CD4-positive, alpha-beta T cell treated with Interleukin-4 for 4 hours (primary cell): ENCODE data around the gene IL13RA1.
"Not testable (repeated sequence)": the region's sequence is repeated elsewhere in the genome, so short reads cannot be mapped to it uniquely, and the experiment has no call there.

Source experiments
- DNase-seq: peaks from one replicate; pipeline ENCODE4 v3.0.0-alpha.2; 2020

IL13RA1 gene

DNA sequence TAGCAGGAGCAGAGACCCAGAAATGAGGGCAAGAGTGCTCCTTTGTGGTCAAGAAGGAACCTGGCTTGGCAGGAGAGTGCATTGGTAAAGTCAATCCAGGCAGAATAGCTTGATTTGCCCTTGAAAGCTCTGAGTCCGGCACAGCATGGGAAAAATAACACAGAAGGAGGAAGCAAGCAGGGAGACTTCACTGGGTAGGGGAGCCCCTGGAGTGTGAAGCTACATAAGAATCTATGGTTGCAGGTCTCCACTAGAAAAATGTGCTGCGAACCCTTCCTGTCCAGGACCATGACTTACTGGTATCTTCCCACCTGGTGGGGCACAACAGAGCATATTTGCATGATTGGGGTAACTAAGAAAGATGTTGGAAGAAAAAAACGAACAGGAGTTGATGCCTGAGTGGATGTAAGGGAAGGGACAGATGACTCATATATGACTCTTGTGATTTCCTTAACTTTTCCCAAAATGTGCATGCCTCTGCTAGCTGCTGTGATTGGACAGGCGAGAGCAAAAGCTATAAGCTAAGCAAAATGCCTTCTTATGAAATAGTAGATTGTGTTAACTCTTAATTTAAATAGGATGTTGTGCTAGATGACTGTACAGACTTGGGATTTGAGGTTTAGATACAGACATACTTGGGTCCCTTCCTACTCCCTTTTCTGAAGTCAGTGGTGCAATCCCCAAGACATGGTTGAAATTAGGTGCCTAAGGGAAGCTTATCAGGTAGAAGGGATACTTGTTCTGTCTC lies 3.3 kb downstream of the IL13RA1 start:
- DNase-seq = no peak

DNA sequence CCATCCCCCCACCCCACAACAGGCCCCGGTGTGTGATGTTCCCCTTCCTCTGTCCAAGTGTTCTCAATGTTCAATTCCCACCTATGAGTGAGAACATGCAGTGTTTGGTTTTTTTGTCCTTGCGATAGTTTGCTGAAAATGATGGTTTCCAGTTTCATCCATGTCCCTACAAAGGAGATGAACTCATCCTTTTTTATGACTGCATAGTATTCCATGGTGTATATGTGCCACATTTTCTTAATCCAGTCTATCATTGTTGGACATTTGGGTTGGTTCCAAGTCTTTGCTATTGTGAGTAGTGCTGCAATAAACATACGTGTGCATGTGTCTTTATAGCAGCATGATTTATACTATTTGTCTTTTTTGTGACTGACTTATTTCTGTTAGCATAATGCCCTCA lies 5.1 kb downstream of the IL13RA1 start:
- DNase-seq = not testable (repeated sequence)

DNA sequence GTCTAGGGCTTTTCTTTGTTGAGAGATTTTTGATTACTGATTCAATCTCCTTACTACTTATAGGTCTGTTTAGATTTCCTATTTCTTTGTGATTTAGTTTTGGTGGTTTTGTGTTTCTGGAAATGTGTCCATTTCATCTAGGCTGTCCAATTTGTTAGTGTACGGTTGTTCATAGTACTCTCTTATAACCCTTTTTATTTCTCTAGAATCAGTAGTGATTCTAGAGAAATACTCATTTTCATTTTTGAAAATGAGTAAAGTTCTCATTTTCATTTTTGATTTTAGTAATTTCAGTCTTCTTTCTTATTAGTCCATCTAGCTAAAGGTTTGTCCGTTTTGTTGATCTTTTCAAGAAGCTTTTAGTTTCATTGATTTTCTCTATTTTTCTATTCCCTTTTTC lies 7.5 kb downstream of the IL13RA1 start:
- no peak for DNase-seq

DNA sequence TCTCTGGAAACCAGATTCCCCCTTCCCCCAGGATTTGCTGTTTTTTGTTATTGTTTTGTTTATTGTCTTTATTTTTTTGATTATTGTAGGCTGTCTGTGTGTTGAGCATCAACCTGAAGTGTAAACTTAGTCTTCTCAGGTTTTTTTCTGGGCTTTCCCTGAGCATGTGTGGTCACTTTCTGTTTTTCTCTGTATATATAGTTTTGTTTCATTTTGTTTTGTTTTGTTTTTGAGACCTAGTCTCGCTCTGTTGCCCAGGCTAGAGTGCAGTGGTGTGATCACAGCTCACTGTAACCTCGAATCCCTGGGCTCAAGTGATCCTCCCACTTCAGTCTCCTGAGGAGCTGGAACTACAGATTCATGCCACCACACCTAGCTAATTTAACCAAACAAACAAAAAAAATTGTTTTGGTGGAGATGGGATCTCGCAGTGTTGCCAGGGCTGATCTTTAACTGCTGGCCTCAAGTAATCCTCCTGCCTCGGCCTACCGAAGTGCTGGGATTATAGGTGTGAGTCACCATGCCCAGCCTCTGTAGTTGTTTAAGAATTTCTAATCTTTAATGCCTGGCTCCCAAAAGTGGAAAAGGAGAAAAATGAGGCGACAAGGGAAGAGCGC lies 9.1 kb downstream of the IL13RA1 start:
- no peak for DNase-seq

DNA sequence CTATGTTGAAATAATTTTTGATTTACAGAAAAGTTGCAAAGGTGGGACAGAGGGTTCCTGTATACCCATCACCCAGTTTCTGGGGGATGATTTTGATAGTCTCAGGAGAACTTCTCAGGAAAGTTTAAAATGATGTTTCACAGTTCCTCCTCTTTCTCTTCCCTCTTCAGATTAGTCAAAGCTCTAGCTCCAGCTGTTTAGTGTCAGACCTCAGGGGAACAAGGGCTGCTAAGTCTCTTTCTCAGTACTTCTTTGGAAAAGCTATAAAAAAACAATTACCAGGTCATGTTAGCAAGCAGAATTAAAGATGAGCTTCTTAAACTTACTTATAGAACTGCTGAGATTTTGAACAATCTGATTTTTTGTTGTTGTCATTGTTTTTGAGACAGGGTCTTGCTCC lies 12.2 kb downstream of the IL13RA1 start:
- DNase-seq = no peak

DNA sequence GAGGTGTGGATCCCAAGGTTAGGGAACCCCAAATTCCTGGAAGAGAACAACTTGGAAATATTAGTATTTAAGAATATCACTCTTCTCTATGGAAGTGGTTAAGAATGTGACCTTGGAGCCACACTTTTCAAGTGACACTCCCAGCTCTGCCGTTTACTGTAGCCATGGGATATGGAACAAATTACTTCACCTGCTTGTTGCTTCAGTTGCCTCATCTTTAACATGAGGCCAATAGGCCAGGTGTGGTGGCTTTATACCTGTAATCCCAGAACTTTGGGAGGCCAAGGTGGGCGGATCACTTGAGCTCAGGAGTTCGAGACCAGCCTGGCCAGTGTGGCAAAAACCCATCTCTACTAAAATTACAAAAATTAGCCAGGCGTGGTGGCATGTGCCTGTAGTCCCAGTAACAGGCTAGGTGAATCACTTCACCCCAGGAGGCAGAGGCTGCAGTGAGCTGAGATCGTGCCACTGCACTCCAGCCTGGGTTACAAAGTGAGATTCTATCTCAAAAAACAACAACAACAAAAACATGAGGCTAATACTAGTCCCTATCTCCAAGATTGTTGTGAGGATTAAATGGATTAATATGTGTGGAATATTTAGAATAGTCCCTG lies 13.0 kb downstream of the IL13RA1 start:
- no peak for DNase-seq

DNA sequence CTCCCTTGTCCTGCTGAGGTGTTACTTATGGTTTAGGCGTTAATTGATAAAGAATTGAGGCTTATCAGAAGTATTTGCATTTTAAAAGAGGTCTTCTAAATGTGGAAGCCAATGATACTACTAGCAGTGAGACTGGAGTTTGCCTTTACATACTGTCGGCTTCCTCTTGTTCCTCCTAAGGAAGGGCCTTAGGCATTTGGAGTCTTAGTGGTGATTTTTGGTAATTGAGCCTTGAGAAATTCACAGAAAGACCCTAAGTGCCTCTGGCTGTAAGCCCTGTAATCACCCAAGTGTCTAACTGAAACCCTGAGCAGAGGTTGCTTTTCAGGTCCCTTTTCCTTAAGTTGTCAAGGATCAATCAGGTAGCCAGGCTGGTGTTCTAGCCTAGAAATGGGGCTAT lies 14.8 kb downstream of the IL13RA1 start:
- DNase-seq = no peak

DNA sequence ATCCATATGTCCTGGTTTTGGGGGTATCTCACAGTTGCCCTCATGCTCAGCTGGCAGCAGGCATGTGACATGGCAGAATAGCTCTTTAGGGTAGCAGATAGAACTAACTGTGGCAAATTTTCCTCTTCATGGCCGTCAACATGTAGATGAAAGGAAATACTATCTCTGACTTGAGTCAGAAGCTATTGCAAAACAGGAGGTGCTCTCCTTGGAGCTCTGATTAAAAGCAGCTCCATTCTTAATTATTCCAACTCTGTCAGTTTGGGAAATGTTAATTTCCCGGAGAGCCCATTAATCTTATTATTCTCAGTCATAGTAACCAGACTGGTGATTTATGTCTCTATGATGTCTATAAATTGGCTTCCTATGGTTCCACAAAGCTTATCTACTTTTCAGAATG lies 18.2 kb downstream of the IL13RA1 start:
- DNase-seq = no peak

DNA sequence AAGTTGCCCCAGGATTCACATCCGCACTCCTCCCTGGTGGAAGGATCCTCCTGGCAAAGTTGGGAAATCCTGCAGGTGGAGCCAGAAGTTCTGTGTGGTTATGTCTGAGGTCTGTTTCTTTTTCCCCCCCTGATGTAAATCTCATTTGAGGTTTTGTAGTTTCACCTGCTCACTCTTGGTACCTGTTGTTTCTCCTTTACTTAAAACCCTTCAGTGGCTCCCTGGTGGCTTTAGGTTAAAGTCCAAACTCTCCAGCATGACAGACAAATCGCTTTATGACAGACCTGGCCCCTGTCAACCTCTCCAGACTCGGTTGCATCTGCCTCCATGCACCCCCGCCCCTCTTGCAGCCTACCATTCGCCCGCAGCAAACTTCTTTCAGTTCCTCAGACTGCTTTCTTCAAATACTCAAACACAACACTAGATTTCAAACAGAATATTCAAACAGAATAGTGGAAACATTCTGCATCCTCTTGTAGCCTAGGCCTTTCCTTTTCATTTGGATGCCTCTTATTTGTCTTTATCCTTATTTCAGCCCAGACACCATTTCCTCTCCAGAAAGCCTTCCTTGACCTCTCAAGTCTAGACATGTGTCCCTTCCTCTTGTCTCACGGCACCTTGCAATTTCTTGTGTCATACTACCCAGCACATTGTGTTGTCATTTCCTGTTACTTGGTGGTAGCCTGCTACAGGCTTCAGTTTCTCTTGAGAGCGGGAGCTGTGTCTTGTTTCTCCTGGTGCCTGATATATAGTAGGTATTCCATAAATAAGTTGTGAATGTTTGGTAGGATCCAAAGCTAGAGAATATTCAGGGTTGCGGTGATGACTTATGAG lies 24.8 kb downstream of the IL13RA1 start:
- no peak for DNase-seq

DNA sequence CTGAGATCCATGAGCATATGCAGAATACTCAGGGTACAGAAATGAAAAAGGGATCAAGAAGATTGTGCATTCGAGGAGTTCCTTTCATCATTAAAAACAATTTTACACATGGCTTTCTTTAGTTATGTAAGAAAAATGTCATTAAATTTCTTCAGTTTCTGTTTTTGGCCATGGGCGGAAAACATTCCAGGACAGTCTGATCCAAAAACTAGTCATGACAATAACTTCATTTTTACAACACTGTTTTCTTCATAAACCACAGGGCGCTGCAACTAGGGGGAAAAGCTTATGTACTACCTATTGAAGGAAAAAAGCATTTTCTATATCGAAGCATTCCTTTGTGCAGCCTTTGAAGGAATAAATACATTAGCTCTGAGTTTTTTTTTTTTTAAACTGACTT lies 28.2 kb downstream of the IL13RA1 start:
- no peak for DNase-seq

DNA sequence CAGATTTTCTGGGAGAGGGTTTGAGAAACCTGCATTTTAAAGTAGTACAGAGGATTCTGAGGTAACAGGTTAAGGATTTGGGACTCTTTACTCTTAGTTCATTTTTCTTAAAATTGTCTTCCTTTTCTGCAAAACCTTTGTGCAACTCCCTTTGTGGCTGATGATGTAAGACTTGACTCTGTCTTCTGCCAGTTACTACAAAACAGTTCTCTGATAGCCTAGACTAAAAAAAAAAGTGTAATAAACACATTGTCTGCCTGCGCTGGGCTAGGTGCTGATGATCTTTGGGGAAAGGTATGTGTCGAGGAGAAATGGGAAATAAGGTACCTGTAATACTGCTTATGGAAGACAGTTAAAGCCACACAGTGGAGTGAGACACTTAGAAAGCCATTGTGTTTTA lies 28.7 kb downstream of the IL13RA1 start:
- no peak for DNase-seq

DNA sequence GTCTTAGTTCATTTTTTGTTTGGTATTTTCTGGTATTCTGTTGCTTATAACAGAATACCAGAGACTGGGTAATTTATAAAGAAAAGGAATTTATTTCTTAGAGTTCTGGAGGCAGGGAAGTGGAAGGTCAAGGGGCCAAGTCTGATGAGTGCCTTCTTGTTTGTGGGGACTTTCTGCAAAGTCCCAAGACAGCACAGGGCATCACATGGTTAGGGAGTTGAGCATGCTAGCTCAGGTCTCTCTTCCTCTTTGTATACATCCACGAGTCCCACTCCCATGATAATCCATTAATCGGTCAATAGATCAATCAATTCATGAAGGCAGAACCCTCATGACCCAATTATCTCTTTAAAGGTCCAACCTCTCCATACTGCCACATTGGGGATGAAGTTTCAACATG lies 31.1 kb downstream of the IL13RA1 start:
- no peak for DNase-seq

DNA sequence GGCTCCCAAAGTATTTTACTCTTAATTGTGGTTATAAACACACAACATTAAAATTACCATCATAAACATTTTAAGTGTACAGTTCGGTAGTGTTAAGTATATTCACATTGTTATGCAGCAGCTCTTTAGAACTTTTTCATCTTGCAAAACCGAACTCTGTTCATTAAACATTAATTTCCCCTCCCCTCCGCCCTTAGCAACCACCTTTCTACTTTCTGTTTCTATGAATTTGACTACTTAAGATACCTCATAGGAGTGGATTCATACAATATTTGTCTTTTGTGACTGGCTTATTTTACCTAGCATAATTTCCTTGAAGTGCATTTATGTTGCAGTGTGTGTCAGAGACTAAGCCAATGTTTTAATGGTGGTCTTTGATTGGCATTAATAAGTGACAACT lies 32.6 kb downstream of the IL13RA1 start:
- no peak for DNase-seq

DNA sequence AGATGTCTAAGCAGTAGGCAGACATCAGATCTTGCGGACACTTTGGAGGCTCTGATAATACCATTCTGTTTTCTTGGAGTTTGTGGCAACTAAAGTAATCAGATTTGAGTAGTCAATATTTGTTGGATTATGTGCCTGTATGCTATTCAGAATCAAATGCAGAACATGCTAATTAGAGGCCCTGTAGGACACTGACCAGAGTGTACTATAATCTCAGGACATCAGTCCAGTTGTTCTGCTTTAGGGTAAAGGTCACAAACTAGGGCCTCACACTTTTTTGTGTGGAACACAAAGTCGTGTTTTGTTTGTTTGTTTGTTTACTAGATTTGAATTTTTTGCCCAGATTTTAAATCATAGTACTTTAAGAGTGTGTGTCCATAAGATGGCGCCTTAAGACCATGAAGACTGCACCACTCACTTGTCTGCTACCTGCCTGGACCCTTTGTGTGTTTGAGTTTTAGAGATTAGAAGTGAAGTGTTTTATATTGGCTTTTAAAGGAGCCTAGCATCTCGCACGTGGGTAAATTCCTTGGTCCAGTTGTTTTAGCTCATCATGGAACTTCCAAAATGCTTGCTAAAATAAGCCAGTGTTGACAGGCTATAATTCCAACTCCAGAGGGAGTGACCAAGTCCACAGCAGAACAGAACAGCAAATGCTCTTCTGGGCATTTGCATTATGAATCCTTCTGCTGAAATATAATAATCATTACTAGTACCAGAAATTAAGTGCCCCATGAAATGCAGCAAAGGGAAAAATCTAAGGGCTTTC lies 34.7 kb downstream of the IL13RA1 start:
- DNase-seq = no peak

DNA sequence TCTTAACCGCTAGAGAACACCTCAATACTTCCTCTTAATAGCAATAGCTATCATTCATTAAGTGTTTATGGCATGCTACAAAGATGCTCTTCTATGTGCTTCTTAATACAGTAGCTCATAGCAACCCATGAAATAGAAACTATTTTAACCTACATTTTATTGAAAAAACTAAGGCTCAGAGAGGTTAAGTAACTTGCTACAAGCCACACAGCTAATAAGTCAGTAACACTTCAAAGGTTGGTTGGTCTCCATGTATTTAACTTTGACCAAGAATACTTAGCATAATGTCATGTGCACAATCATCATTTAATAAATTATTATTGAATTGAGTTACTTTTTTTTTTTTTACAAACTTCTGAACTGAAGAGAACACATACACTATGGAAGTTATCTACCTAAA lies 36.1 kb downstream of the IL13RA1 start:
- DNase-seq = no peak

DNA sequence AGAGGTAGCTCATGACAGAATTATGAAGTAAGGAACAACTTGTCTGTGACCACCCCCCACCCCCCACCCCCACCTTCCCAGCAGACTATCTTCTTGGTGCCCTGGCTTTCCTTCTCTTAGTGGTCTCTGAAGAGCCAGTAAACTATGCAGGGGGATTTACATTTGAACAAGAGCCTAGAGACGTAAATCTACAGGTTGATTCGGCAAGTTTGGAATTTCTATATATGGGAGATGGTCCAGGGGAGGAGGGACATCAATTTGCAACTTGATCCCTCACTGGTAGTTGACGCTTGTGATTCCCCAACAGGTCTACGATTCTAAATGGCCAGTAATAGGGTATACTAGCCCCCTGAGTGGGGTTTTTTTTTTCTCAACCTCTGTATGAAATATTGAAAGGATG lies 36.7 kb downstream of the IL13RA1 start:
- no peak for DNase-seq

DNA sequence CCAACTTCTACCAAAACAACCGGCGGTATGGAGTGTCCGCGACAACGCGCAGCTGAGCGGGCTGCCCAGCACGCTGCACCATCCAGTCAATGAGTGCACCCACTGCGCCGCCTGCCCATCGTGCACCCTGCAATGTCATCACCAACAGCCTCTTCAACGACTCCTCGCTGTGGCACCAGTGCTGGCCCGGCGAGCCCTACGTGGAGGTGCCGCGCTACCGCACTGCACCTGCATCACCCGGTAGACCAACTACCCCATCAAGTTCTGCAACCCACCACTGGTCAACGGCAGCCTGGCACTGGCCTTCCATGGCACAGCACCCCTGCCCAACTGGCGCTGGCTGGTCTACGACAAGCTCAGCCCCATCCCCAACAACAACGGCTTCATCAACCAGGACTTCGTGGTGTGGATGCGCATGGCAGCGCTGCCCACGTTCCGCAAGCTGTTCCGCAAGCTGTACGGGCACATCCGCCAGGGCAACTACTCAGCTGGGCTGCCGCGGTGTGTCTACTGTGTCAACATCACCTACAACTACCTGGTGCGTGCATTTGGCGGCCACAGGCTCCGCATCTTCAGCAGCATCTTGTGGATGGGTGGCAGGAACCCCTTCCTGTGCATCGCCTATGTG lies 42.8 kb downstream of the IL13RA1 start:
- DNase-seq = no peak

DNA sequence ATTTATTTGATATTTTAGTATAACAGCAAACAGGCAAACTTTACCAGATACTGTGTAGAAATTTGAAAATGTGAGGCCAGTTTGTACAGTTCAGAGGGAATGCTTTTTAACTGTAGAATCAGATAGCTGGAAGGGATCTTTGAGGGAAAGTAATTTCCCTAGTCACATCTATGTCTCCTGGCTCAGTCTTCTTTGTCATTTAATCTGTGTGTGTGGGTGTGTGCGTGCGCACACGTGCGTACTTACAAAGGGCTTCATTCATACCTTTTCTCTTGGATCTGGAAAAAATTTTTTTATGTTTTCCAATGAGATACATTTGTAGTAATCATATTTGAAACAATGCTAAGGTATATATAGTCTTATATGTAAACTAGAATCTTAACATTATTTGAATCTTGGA lies 44.6 kb downstream of the IL13RA1 start:
- DNase-seq = no peak

DNA sequence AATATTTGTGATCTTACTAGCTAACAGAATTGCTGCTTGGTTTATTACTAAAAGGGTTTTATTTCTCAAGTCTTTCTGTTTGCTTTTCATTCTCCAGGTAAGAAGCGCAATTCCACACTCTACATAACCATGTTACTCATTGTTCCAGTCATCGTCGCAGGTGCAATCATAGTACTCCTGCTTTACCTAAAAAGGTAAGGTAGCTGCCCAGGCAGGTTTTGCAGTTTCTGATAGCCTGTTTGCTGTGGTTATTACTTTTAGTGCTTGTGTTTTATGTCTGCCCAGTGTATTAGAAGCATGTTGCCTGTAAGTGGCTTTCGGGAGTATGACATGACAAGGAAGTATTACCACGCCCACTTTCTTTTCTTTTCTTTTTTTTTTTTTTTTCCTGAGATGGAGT lies 46.4 kb downstream of the IL13RA1 start:
- no peak for DNase-seq

DNA sequence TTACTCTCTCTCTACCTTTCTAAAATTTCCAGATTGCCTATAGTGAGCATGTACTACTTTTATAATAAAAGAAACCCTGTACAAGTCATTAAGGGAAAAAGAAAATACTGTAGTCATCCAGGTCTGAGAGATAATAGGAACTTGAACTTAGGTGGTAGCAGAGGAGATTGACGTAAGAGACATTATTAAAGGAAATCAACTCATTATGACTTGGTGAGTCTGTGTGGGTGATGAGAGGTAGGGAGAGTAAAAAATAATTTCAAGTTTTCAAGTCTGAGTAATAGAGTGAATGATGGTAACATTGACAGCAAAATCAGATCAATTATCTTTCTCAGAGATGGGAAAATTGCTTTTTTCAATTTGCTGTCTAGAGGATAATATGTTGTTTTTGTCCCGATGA lies 52.2 kb downstream of the IL13RA1 start:
- DNase-seq = no peak

DNA sequence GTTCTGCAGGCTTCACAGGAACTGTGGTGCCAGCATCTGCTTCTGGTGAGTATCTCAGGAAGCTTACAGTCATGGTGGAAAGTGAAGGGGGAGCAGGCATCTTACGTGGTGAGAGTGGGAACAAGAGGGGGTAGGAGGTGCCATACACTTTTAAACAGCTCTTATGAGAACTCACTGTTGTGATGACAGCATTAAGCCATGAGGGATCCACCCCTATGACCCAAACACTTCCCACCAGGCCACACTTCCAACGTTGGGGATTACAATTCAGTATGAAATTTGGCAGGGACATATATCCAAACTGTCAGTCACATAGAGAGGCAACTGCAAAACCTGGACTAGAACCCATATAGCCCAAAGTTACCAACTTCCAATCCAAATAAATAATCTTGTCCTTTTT lies 53.1 kb downstream of the IL13RA1 start:
- no peak for DNase-seq

DNA sequence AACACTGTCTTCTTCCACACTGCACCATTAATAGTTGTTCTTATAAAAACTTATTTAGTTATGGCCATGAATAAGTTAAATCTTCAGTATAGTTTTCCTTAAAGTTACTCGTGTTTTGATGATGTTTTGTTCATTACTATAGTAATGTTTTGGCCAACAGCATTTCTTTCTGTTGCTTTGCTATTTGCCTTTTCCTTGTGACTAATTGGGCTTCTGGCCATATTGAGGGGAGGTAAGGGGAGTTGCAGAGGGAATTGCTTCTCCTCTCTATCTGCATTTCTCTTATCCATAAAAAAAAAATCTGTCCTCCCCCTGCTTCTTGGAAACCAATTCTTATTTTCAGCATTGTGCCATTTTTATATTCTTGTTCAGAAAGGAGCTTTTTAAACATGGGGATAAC lies 53.5 kb downstream of the IL13RA1 start:
- DNase-seq = no peak
